IPS-NIHi7 (cell line): Measurements from ENCODE around the gene BOK.
A peak's percentile ranks its signal among the peaks of the same experiment; 100 is the strongest.

Experiments
- DNase-seq: peaks from one replicate; pipeline ENCODE4 v3.0.0; 2012; ENCODE audit warnings: mixed read lengths; ENCODE audit errors: extremely low spot score

Gene BOK

GRCh38 chr2:241538838-241539615, 19.5 kb upstream of the BOK start:
- DNase-seq, result peak; percentile 8

GRCh38 chr2:241539616-241540374, 18.8 kb upstream of the BOK start:
- DNase-seq, result peak; percentile 7

- DNase-seq, result peak; percentile 18
These were observed 18.2 kb upstream of the BOK start for GRCh38 chr2:241540401-241540770.

- DNase-seq, result peak; percentile 98
These were observed 17.6 kb upstream of the BOK start for GRCh38 chr2:241540771-241541561.

GRCh38 chr2:241541564-241542277, 16.8 kb upstream of the BOK start:
- peak; percentile 31 for DNase-seq

- DNase-seq, result peak; percentile 5
These were observed 16.3 kb upstream of the BOK start for GRCh38 chr2:241542278-241542605.

GRCh38 chr2:241545106-241545505, 13.4 kb upstream of the BOK start:
- no peak for DNase-seq

GRCh38 chr2:241545523-241546473, 12.7 kb upstream of the BOK start:
- peak; percentile 5 for DNase-seq

GRCh38 chr2:241546771-241547498, 11.6 kb upstream of the BOK start:
- peak; percentile 11 for DNase-seq

- no peak for DNase-seq
These were observed 10.6 kb upstream of the BOK start for GRCh38 chr2:241547781-241548450.

GRCh38 chr2:241548451-241548835, 10.1 kb upstream of the BOK start:
- DNase-seq, result no peak

GRCh38 chr2:241550616-241551580, 7.6 kb upstream of the BOK start:
- DNase-seq, result no peak

GRCh38 chr2:241551599-241551997, 6.9 kb upstream of the BOK start:
- no peak for DNase-seq

GRCh38 chr2:241551998-241552737, 6.4 kb upstream of the BOK start:
- no peak for DNase-seq

GRCh38 chr2:241553512-241553830, 5.1 kb upstream of the BOK start:
- DNase-seq, result no peak

GRCh38 chr2:241553981-241554380, 4.6 kb upstream of the BOK start:
- no peak for DNase-seq

- no peak for DNase-seq
These were observed 3.8 kb upstream of the BOK start for GRCh38 chr2:241554610-241555322.
